VCaP (cell line): ENCODE measurements around the gene ZNF70.

Experiments used
- H3K27ac ChIP-seq: fragments of 450-650 bp; 2 replicates; pipeline ENCODE4 v1.5.1; 2017
- TF ChIP-seq, protein P1 (sequence below): fragments of 450-650 bp; conservative IDR thresholded peaks from 2 replicates; pipeline ENCODE4 v1.5.1; 2017; ENCODE audit warnings: mild to moderate bottlenecking, moderate library complexity

Gene ZNF70

DNA sequence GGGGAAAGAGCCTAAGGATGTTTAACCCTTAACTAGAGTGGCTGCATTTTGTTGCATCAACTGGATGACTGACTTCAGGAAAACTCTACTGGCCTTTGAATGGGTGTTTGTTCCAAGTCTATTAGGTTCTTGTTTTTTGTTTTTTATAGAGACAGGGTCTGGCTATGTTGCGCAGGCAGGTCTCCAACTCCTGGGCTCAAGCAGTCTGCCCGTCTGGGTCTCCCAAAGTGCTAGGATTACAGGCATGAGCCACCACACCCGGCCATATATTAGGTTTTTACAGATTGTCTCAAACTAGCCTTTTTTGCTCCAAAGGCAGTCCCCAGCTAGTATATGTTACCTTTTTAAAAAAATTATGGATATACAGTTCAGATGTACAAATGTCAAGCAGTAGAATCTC is 37.0 kb upstream of the ZNF70 start:
- peak overlapping the region; percentile 99 for H3K27ac ChIP-seq
- TF ChIP-seq, protein P1, sequence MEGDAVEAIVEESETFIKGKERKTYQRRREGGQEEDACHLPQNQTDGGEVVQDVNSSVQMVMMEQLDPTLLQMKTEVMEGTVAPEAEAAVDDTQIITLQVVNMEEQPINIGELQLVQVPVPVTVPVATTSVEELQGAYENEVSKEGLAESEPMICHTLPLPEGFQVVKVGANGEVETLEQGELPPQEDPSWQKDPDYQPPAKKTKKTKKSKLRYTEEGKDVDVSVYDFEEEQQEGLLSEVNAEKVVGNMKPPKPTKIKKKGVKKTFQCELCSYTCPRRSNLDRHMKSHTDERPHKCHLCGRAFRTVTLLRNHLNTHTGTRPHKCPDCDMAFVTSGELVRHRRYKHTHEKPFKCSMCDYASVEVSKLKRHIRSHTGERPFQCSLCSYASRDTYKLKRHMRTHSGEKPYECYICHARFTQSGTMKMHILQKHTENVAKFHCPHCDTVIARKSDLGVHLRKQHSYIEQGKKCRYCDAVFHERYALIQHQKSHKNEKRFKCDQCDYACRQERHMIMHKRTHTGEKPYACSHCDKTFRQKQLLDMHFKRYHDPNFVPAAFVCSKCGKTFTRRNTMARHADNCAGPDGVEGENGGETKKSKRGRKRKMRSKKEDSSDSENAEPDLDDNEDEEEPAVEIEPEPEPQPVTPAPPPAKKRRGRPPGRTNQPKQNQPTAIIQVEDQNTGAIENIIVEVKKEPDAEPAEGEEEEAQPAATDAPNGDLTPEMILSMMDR: no peak

DNA sequence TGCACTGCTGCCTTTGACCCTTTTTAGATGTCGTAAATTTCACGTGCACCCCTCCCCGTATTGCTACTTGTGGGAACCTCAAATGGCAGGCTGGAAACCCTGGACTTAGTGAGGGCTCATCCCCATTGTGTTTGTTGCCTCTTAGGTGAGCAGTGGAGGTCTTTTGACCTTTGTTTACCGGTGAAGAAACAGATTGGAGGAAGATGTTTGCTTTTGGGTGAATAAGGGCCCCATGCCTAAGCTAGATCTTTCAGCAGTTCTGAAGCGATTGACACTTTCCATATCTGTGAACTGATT is 36.6 kb upstream of the ZNF70 start:
- H3K27ac ChIP-seq: peak overlapping the region; percentile 99
- TF ChIP-seq, protein P1: no peak

DNA sequence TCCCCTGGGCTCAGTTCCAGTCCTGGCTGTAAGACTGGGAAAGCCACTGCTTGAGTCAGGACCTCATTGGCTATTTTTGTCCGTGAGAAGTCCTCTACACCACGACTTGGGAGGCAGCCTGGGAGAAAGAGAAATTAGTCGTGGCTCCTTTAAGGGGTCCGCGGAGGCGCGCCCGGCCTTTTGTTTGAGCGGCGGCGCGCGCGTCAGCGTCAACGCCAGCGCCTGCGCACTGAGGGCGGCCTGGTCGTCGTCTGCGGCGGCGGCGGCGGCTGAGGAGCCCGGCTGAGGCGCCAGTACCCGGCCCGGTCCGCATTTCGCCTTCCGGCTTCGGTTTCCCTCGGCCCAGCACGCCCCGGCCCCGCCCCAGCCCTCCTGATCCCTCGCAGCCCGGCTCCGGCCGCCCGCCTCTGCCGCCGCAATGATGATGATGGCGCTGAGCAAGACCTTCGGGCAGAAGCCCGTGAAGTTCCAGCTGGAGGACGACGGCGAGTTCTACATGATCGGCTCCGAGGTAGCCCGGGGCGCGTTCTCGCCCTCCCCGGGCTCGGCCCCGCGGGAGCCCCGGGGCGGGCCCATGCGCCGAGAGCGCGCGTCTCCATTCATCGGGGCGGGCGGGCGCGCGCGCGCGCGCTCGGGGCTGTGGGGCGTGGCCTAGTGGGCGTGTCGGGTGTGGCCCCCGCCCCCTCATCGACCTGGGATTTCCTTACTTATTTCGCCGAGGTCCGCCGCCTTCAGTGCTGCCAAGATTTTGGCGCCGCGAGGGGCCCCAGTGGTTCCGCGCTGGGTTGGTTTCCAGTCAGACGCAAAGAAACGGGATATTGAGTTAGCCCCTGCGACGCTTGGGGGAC is 36.1 kb upstream of the ZNF70 start, which contains the start of gene SMARCB1:
Gene SMARCB1, plus strand, starts transcription at position 215 of the 848 bp plus-strand sequence. Its CDS starts 204 bp downstream, at position 419.
- peak within 1 kb of the TSS; percentile 99 for H3K27ac ChIP-seq
- TF ChIP-seq, protein P1: no peak

DNA sequence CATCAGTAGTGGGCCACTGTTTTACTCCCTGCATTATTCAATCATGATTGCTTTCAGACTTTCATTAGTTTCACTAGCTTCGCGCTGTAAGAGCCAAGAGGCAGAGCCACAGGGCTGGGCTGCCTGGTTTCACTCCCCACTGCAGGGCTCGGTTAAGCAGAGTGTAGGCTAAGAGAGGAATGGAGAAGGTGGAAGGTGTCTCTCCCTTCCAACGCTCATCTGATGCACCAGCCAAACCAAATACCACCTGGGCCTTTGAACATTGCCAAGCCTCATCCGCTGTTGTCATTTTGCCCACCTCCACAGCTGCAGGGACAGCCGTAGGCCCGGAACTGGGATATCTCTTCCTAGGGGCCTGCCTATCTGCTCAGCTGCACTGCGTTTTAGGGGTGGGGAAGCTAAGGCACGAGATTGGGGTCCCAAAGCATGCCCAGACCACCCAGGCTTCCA is 35.4 kb upstream of the ZNF70 start:
- TF ChIP-seq, protein P1: no peak
- peak overlapping the region; percentile 99 for H3K27ac ChIP-seq

DNA sequence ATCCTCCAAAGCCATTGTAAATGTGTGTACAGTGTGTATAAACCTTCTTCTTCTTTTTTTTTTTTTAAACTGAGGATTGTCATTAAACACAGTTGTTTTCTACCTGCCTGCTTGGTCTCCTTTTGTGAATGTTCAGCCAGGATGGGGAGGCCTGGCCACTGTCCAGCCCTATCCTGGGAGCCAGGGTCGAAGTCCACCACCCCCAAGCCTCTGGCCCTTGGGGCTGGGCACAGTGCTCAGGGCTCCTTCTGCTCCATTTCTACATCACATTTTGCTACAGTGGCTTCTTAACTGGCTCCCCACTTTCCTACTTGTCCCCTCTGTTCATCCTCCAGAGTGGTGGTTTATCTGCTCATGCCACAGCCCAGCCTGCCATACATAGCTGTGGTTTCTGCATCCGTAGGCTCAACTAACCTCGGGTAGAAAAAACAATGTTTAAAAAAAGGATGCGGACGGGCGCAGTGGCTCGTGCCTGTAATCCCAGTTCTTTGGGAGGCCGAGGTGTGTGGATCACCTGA is 33.4 kb upstream of the ZNF70 start:
- H3K27ac ChIP-seq: no peak overlapping the region
- TF ChIP-seq, protein P1: no peak

DNA sequence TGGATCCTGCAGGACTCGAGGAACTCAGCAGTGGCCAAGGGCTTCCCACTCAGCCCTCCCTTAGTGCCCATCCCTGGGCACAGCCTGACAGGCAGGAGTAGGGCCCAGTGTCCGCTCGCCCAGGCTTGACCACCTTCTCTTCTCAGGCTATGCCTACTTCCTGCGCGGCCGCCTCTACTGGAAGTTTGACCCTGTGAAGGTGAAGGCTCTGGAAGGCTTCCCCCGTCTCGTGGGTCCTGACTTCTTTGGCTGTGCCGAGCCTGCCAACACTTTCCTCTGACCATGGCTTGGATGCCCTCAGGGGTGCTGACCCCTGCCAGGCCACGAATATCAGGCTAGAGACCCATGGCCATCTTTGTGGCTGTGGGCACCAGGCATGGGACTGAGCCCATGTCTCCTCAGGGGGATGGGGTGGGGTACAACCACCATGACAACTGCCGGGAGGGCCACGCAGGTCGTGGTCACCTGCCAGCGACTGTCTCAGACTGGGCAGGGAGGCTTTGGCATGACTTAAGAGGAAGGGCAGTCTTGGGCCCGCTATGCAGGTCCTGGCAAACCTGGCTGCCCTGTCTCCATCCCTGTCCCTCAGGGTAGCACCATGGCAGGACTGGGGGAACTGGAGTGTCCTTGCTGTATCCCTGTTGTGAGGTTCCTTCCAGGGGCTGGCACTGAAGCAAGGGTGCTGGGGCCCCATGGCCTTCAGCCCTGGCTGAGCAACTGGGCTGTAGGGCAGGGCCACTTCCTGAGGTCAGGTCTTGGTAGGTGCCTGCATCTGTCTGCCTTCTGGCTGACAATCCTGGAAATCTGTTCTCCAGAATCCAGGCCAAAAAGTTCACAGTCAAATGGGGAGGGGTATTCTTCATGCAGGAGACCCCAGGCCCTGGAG is 32.6 kb upstream of the ZNF70 start:
- no peak overlapping the region for H3K27ac ChIP-seq
- TF ChIP-seq, protein P1: no peak

DNA sequence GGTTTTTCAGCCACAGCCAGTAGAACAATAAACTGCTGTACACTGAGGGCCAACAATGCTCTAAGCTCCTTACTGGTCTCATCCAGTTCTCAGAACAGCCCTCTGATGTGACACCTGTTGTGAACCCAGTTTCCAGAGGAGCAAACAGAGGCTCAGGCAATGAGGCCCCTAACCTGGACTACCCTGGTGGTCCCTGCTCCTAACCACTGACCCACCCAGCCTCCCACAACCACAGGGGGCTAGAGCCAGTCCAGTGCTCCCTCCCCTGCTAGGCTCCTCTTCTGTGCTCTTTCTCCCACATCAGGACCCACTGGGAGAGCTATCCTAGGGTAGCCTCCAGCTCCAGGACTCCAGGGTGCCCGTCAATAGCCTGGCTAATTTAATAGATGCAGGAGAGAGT is 31.8 kb upstream of the ZNF70 start:
- H3K27ac ChIP-seq: no peak overlapping the region
- TF ChIP-seq, protein P1: no peak
